WTC11 (cell line): Measurements from ENCODE around the gene MICAL3.
"Not testable (repeated sequence)": the region's sequence is repeated elsewhere in the genome, so short reads cannot be mapped to it uniquely, and the experiment has no call there.

Source experiments
- CREM ChIP-seq: sonication (generic); formaldehyde crosslinking; IDR thresholded peaks from 2 replicates; pipeline ENCODE4 v1.8.1; 2022; ENCODE audit warnings: mild to moderate bottlenecking, missing genetic modification reagents, moderate library complexity
- SP1 ChIP-seq: sonication (generic); formaldehyde crosslinking; conservative IDR thresholded peaks from 2 replicates; pipeline ENCODE4 v1.8.1; 2022; ENCODE audit warnings: missing genetic modification reagents
- TF ChIP-seq, protein P1 (sequence below): sonication (generic); formaldehyde crosslinking; IDR thresholded peaks from 2 replicates; pipeline ENCODE4 v1.8.0; 2022; ENCODE audit warnings: mild to moderate bottlenecking, missing genetic modification reagents
- TF ChIP-seq, protein P2 (sequence below): sonication (generic); formaldehyde crosslinking; IDR thresholded peaks from 2 replicates; pipeline ENCODE4 v1.8.1; 2023; ENCODE audit warnings: mild to moderate bottlenecking, moderate library complexity, missing genetic modification reagents
- TF ChIP-seq, protein P3 (sequence below): sonication (generic); formaldehyde crosslinking; IDR thresholded peaks from 2 replicates; pipeline ENCODE4 v1.8.0; 2022; ENCODE audit warnings: mild to moderate bottlenecking, missing genetic modification reagents
- TF ChIP-seq, protein P4 (sequence below): sonication (generic); formaldehyde crosslinking; IDR thresholded peaks from 2 replicates; pipeline ENCODE4 v1.8.1; 2022; ENCODE audit warnings: mild to moderate bottlenecking, missing genetic modification reagents, moderate library complexity, borderline replicate concordance
- TF ChIP-seq, protein P5 (sequence below): fragments of 200-600 bp; IDR thresholded peaks from 2 replicates; pipeline ENCODE4 v1.8.0; 2022; ENCODE audit warnings: antibody characterized with exemption

DNA sequence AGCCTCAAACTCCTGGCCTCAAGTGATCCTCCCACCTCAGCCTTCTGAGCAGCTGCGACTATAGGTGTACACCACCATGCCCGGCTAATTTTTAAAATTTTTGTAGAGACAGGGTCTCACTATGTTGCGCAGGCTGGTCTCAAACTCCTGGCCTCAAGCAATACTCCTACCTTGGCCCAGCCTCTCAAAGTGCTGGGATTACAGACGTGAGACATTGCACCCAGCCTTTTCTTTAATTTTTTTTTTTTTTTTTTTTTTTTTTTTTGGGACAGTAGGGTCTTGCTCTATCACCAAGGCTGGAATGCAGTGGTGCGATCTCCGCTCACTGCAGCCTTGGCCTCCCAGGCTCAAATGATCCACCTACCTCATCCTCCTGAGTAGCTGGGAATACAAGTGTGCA lies 29.1 kb downstream of the MICAL3 start:
- not testable (repeated sequence) for TF ChIP-seq SP1, CREM (CRISPR knock-in tag)
- TF ChIP-seq, protein P1, sequence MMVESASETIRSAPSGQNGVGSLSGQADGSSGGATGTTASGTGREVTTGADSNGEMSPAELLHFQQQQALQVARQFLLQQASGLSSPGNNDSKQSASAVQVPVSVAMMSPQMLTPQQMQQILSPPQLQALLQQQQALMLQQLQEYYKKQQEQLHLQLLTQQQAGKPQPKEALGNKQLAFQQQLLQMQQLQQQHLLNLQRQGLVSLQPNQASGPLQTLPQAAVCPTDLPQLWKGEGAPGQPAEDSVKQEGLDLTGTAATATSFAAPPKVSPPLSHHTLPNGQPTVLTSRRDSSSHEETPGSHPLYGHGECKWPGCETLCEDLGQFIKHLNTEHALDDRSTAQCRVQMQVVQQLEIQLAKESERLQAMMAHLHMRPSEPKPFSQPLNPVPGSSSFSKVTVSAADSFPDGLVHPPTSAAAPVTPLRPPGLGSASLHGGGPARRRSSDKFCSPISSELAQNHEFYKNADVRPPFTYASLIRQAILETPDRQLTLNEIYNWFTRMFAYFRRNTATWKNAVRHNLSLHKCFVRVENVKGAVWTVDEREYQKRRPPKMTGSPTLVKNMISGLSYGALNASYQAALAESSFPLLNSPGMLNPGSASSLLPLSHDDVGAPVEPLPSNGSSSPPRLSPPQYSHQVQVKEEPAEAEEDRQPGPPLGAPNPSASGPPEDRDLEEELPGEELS (CRISPR knock-in tag) = not testable (repeated sequence)
- TF ChIP-seq, protein P2, sequence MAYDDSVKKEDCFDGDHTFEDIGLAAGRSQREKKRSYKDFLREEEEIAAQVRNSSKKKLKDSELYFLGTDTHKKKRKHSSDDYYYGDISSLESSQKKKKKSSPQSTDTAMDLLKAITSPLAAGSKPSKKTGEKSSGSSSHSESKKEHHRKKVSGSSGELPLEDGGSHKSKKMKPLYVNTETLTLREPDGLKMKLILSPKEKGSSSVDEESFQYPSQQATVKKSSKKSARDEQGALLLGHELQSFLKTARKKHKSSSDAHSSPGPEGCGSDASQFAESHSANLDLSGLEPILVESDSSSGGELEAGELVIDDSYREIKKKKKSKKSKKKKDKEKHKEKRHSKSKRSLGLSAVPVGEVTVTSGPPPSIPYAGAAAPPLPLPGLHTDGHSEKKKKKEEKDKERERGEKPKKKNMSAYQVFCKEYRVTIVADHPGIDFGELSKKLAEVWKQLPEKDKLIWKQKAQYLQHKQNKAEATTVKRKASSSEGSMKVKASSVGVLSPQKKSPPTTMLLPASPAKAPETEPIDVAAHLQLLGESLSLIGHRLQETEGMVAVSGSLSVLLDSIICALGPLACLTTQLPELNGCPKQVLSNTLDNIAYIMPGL (CRISPR knock-in tag) = not testable (repeated sequence)
- TF ChIP-seq, protein P3, sequence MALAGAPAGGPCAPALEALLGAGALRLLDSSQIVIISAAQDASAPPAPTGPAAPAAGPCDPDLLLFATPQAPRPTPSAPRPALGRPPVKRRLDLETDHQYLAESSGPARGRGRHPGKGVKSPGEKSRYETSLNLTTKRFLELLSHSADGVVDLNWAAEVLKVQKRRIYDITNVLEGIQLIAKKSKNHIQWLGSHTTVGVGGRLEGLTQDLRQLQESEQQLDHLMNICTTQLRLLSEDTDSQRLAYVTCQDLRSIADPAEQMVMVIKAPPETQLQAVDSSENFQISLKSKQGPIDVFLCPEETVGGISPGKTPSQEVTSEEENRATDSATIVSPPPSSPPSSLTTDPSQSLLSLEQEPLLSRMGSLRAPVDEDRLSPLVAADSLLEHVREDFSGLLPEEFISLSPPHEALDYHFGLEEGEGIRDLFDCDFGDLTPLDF (CRISPR knock-in tag) = not testable (repeated sequence)
- TF ChIP-seq, protein P4, sequence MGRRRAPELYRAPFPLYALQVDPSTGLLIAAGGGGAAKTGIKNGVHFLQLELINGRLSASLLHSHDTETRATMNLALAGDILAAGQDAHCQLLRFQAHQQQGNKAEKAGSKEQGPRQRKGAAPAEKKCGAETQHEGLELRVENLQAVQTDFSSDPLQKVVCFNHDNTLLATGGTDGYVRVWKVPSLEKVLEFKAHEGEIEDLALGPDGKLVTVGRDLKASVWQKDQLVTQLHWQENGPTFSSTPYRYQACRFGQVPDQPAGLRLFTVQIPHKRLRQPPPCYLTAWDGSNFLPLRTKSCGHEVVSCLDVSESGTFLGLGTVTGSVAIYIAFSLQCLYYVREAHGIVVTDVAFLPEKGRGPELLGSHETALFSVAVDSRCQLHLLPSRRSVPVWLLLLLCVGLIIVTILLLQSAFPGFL (CRISPR knock-in tag) = not testable (repeated sequence)
- TF ChIP-seq, protein P5, sequence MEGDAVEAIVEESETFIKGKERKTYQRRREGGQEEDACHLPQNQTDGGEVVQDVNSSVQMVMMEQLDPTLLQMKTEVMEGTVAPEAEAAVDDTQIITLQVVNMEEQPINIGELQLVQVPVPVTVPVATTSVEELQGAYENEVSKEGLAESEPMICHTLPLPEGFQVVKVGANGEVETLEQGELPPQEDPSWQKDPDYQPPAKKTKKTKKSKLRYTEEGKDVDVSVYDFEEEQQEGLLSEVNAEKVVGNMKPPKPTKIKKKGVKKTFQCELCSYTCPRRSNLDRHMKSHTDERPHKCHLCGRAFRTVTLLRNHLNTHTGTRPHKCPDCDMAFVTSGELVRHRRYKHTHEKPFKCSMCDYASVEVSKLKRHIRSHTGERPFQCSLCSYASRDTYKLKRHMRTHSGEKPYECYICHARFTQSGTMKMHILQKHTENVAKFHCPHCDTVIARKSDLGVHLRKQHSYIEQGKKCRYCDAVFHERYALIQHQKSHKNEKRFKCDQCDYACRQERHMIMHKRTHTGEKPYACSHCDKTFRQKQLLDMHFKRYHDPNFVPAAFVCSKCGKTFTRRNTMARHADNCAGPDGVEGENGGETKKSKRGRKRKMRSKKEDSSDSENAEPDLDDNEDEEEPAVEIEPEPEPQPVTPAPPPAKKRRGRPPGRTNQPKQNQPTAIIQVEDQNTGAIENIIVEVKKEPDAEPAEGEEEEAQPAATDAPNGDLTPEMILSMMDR = not testable (repeated sequence)
